ENCODE results near the gene BEST3.

Gene BEST3

GRCh38 chr12:69698769-69699540 is at the start of gene BEST3:
TSS of gene BEST3 (minus strand) at chr12:69699303. CDS start at chr12:69697798, 1,505 bp downstream.
- DNase-seq: no peak

GRCh38 chr12:69744109-69744508 is 45.0 kb upstream of the BEST3 start:
- DNase-seq: no peak

GRCh38 chr12:69739287-69740191 is 40.4 kb upstream of the BEST3 start:
- peak; percentile 79 for DNase-seq

- peak; percentile 94 for DNase-seq
These were observed 39.5 kb upstream of the BEST3 start, which contains the start of gene RAB3IP for GRCh38 chr12:69738351-69739286. TSS of gene RAB3IP (plus strand) at chr12:69738860. CDS start at chr12:69755409, 16,549 bp downstream.

GRCh38 chr12:69733638-69734037 is 34.5 kb upstream of the BEST3 start:
- DNase-seq: no peak

GRCh38 chr12:69732088-69732487 is 33.0 kb upstream of the BEST3 start:
- DNase-seq: no peak

- DNase-seq: no peak
These were observed 27.8 kb upstream of the BEST3 start for GRCh38 chr12:69726922-69727321.

- DNase-seq: no peak
These were observed 21.6 kb upstream of the BEST3 start for GRCh38 chr12:69720750-69721149.

GRCh38 chr12:69719336-69720316 is 20.5 kb upstream of the BEST3 start:
- DNase-seq: no peak

GRCh38 chr12:69714542-69714941 is 15.4 kb upstream of the BEST3 start:
- no peak for DNase-seq

GRCh38 chr12:69712826-69713225 is 13.7 kb upstream of the BEST3 start:
- no peak for DNase-seq

GRCh38 chr12:69708649-69709048 is 9.5 kb upstream of the BEST3 start:
- no peak for DNase-seq

GRCh38 chr12:69704357-69704756 is 5.3 kb upstream of the BEST3 start:
- DNase-seq: no peak

GRCh38 chr12:69703146-69703642 is 4.1 kb upstream of the BEST3 start:
- no peak for DNase-seq

GRCh38 chr12:69701826-69702225 is 2.7 kb upstream of the BEST3 start:
- DNase-seq: no peak

- no peak for DNase-seq
These were observed 1.0 kb downstream of the BEST3 start for GRCh38 chr12:69698054-69698453.

GRCh38 chr12:69694123-69694522 is 5.0 kb downstream of the BEST3 start:
- DNase-seq: no peak

GRCh38 chr12:69689638-69690037 is 9.5 kb downstream of the BEST3 start:
- DNase-seq: peak; percentile 12

- peak; percentile 76 for DNase-seq
These were observed 10.4 kb downstream of the BEST3 start for GRCh38 chr12:69688471-69689427.

GRCh38 chr12:69688021-69688420 is 11.1 kb downstream of the BEST3 start:
- peak; percentile 32 for DNase-seq
